RWPE2 (cell line): Measurements from ENCODE around the gene TELO2.

ENCODE experiments used
- ATAC-seq: fragments of 200-7000 bp; cut with Tn5 transposase; 3 replicates; pipeline ENCODE4 v1.9.1; 2021; ENCODE audit warnings: low read depth
- DNase-seq: peaks from one replicate; pipeline ENCODE4 v3.0.0-alpha.2; 2020; ENCODE audit warnings: low spot score
- H3K27ac ChIP-seq: fragments of 450-650 bp; 2 replicates; pipeline ENCODE4 v1.5.1; 2017; ENCODE audit warnings: mild to moderate bottlenecking; ENCODE audit not compliant: poor library complexity, severe bottlenecking
- H3K27me3 ChIP-seq: fragments of 250-450 bp; sonication (Bioruptor Pico); 2 replicates; pipeline ENCODE4 v1.5.1; 2021; ENCODE audit warnings: mild to moderate bottlenecking, moderate library complexity; ENCODE audit not compliant: insufficient read depth, poor library complexity, severe bottlenecking
- H3K36me3 ChIP-seq: fragments of 250-450 bp; sonication (Bioruptor Pico); 2 replicates; pipeline ENCODE4 v1.5.1; 2020; ENCODE audit warnings: low read depth, mild to moderate bottlenecking, moderate library complexity
- H3K4me1 ChIP-seq: fragments of 250-450 bp; sonication (Bioruptor Pico); 2 replicates; pipeline ENCODE4 v1.5.1; 2021; ENCODE audit warnings: mild to moderate bottlenecking, moderate library complexity; ENCODE audit not compliant: insufficient read depth, poor library complexity, severe bottlenecking
- H3K4me3 ChIP-seq: fragments of 250-450 bp; sonication (Bioruptor Pico); 2 replicates; pipeline ENCODE4 v1.5.1; 2021; ENCODE audit warnings: mild to moderate bottlenecking, moderate library complexity; ENCODE audit not compliant: severe bottlenecking
- H3K9me3 ChIP-seq: fragments of 250-450 bp; sonication (Bioruptor Pico); 2 replicates; pipeline ENCODE4 v1.5.1; 2021; ENCODE audit warnings: mild to moderate bottlenecking, moderate library complexity; ENCODE audit not compliant: severe bottlenecking
- CTCF ChIP-seq: fragments of 450-650 bp; IDR thresholded peaks from one replicate; pipeline ENCODE4 v1.5.1; 2017; ENCODE audit warnings: mild to moderate bottlenecking, moderate library complexity; ENCODE audit not compliant: poor library complexity, severe bottlenecking

The TELO2 gene

GRCh38 chr16:1497014-1497598, 3.9 kb downstream of the TELO2 start:
- no peak for TF ChIP-seq CTCF
- Histone ChIP-seq H3K27me3 (no peaks in the 10 kb centered on the region), H3K9me3 (no peaks in the 10 kb centered on the region), H3K4me1 (peaks cover 5% of the 10 kb centered on the region), H3K36me3 (peaks cover 50% of the 10 kb centered on the region), H3K4me3 (no peak overlapping the region), H3K27ac (no peak overlapping the region)
- DNase-seq (peak; percentile 66), ATAC-seq (no peak)

- Histone ChIP-seq H3K27ac (no peak overlapping the region), H3K4me3 (no peak overlapping the region), H3K27me3 (no peaks in the 10 kb centered on the region), H3K36me3 (peaks cover 61% of the 10 kb centered on the region), H3K9me3 (no peaks in the 10 kb centered on the region), H3K4me1 (no peaks in the 10 kb centered on the region)
- ATAC-seq (no peak), DNase-seq (no peak)
- TF ChIP-seq CTCF, result no peak
These were observed 5.9 kb downstream of the TELO2 start for GRCh38 chr16:1498899-1499676.

GRCh38 chr16:1499756-1500464, 6.8 kb downstream of the TELO2 start:
- Histone ChIP-seq H3K27me3 (no peaks in the 10 kb centered on the region), H3K4me1 (no peaks in the 10 kb centered on the region), H3K36me3 (peaks cover 56% of the 10 kb centered on the region), H3K4me3 (no peak overlapping the region), H3K27ac (no peak overlapping the region), H3K9me3 (no peaks in the 10 kb centered on the region)
- TF ChIP-seq CTCF, result no peak
- DNase-seq (peak; percentile 64), ATAC-seq (no peak)

GRCh38 chr16:1500465-1501150, 7.4 kb downstream of the TELO2 start:
- Histone ChIP-seq H3K27ac (no peak overlapping the region), H3K27me3 (no peaks in the 10 kb centered on the region), H3K36me3 (peaks cover 49% of the 10 kb centered on the region), H3K4me3 (no peak overlapping the region), H3K9me3 (no peaks in the 10 kb centered on the region), H3K4me1 (no peaks in the 10 kb centered on the region)
- TF ChIP-seq CTCF, result no peak
- peak; percentile 60 for DNase-seq
- no peak for ATAC-seq
